GM21447 (cell line): ENCODE measurements around the gene NEAT1.

ENCODE experiments used
- ATAC-seq: cut with Tn5 transposase; IDR thresholded peaks from one replicate; pipeline ENCODE4 v1.9.1; 2021; ENCODE audit not compliant: unreplicated experiment

The NEAT1 gene

DNA sequence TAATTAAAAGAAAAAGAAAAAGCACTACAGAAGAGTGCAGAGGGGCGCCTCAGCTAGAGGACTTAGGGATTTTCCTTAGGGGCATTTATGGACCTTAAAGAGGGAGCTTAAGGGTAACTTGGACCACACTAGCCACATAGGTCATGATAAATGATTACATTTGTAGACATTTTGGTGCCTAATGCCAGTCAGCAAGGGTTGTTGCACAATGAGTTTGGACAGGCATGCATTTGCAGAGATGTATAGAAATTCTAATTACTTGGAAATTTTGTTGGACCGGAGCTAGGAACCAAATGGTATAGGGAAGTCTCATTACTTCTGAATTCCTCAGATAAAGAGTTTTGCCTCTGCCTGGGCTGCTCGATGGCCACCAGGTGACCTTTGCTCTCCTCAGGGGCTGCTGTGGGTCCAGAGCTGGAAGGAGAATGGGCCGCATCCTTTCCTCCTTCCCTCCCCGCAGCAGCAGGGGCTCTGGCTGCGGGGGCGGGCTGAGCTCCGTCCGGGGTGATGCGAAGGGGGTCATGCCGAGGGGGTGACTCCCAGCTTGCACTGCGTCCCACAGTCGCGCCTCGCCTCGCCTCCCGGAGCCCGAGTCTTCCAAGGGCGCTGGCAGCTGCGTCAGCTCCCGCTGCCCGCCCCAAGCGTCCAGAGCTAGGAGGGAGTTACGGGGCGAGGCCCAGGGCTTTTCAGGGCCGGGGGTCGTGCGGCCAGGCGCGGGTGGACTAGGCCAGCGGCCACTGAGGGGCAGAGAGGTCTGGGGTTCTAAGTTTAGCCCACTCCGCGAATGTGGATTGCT is 56.0 kb downstream of the NEAT1 start:
- ATAC-seq: no peak

DNA sequence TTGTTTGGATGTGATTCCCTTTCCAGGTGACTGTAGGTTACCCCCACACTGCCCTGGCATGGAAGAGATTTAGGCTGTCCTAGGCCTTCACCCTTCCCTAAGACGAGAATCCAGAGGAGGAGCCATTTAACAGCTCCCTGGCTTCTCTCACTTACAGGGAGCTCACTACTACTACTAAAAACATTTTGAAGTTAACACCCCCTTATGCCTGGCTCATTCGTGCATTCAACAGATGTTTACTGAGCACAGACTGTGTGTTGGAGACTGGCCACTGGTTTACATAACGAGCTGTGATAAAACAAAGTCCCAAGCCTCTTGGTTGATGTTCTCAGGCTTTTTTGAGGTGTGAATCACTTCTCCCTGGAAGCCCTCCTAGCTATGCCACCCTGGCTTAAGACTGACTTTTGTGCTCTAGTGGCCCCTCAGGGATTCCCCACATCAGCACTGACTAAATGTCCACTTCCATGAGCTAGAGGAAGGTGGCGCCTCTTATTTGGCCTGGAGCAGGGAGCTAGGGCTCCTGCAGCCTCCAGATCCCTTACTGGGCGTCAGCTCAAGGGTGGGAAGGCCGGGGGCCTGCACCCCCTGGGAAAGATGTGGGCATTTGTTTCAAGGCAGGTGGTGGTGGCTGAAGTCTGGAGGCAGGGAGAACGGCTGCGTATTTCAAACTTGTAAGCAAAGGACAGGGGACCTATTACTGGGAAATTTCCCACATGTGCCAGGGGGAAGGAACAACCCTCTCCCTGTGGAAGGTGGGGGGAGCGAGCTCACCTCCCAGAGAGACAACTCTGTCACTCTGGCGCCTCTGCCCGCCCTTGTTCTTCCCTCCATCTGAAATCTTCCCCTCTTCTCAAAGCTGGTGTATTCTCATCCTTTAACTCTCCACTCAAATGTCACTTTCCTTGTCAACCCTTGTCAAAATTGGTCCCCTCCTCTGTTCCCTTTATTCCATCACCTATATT is 56.9 kb downstream of the NEAT1 start:
- no peak for ATAC-seq

DNA sequence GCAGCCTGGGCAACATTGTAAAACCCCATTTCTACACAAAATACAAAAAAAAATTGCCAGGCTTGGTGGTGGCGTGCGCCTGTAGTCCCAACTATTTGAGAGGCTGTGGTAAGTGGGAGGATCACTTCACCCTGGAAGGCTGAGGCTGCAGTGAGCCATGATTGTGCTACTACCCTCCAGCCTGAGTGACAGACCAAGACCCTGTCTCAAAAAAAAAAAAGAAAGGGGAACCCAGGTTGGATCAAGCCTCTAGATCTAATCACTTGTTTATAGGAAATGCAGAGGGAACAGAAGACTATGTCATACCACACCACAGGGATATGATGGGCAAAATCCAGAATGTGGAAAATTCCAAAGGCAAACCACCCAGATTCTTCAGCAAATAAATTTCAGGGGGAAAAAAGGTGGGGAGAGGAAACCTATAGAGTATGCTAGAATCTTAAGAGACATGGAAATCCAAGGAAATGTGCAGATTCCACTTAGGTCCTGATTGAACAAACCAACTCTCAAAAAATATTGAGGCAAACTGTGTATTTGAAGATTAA is 59.8 kb downstream of the NEAT1 start:
- no peak for ATAC-seq

DNA sequence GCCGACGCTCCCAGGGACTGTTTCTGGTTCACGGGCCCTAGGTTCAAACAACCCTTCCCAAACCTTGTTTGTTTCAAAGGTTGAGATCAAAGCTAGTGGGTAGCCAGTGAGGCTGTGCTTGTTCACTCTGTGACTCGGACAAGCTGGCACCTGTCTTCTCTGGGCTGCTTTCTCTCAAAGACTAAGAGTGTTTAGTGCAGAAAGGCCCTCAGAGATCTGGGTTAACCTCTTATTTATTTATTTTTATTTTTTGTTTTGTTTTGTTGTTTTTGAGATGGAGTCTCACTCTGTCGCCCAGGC is 63.3 kb downstream of the NEAT1 start:
- no peak for ATAC-seq

DNA sequence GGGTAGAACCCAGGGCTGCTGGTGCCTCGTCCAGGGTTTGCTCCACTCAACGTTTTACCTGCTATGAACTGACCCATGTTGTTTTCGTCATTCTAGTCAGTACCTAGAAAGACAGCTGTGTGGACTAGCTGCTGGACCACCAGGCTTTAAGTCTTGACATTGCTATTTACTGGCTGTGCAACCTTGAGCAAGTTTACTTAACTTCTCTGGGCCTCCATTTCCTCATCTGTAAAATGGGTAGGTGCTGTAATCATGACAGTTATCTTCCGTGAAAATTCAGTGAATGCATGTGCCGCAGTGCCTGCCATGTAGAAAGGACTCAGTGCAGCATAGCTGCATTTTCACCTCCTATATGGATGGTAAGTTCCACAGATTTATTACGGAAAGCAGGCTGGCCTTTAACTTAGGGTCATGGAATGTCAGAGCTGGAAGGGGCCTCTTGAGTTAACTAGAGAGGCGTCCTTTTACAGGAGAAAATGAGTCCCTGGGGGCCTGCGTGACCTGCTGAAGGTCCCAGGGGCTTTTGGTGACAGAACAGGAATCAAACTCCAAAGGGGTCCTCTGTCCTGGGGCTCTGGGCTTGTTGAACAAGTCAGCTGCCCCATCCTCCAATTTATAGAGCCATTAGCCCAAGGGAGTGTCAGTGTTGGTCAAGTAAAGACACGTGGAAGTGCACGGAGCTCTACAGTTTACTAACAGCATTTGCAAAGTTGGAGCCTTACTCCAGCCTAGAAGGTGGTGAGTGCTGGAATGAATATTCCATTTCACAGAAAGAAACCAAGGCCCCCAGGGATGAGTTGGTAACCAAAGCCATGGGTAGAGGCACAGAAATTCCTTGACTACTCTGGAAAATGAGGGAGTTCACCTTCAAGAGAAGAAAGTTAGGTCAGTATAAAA is 64.2 kb downstream of the NEAT1 start:
- ATAC-seq: no peak

DNA sequence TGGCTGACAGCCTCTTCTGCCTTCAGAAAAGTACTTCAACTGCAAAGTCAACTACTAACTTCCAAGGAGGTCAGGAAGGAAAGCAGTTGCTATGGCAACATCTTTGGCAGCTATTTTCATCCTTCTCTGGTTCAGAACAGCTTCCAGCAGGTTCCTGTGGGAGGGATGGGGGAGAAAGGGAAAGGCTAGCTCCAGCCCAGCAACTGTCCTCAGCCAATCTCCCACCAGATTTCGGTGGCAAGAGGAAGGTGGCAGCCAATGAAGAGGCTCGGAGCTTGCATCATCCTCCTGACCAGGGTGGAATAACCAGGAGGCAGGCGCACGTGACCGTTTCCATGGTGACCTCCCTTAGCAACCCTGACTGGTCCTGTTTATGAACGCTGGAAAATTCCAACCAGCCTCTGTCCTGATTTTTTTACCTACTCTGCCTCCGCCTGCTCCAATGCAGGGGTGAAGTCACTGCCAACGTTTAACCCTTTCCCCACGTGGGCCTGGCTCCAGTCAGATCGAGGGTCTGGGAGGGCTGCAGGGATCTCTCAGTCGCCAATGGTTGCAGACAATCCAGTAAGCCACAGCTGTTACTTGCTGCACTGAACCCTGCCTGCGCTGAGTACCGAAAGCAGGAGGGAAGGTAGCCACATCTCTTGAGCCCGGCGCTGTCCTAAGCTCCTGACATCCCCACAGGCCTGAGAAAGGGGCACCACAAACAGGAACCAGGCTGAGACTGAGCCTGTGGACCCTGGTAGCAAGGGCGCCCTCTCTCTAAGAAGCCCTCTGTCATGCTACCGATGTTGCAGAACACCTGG is 65.1 kb downstream of the NEAT1 start:
- peak; percentile 41 for ATAC-seq

DNA sequence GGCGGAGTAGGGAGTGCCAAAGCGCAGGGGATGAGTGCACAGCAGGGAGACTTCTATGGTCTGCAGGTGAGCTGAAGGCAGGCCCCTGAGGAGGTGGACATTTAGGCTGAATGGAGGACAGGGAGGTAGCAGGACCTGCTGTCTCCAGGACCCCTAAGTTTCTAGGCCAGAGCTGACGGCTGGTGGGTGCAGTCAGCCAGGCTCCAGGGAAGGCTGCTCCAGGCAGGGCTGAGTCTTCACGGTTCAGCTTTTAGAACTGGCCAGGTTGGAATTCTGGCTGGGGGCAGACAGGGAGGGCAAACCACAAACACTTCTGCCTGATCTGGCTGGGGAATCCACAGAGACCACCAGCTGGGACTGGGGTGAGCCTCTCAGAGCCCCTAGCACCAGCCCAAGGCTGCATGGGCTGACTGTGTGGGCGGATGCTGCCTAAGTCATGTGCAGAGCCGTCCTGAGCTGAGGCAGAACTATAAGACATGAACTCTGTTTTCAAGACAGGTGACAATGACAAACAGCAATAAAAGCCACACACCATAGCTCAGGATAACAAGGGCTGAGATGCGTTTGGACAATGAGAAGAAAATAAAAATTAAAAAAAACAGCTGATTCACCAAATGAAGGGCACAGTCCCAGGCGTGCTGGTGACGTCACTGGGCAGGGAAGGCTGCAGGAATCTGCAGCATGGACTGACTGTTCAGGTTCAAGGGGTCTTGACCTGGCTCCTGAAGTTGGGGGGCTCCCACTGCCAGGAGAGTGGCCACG is 65.9 kb downstream of the NEAT1 start:
- no peak for ATAC-seq

DNA sequence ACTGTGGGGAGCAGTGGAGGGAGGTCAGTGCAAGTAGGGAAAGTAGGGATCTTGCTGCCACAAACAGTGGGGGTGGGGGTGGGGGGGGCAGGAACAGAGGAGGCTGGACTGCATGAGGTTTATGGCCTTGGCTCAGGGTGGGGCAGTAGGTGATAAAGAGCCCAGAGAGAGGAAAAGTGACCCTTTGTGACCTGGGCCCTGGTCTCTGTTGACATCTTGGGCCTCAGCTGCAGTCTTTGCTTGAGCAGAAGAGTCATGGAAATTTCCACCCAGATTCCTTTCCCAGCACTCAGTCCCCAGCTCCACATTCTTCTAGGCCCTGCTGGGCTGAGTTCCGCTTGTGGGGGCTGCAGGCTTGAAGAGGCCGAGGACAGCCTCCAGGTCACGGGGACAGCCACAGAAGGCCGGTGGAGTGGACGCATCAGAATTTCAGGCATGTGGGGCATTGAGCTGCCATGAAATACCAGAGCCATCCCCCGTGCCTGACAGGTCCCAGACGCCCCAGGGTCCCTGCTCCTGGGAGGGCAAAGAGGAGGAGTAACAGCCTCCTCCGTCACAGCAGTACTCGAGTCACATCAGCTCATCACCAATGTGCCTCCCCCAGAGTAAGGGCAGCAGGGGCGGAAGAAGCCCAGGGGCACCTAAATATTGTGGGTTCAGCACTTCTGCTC is 66.6 kb downstream of the NEAT1 start:
- ATAC-seq: no peak

DNA sequence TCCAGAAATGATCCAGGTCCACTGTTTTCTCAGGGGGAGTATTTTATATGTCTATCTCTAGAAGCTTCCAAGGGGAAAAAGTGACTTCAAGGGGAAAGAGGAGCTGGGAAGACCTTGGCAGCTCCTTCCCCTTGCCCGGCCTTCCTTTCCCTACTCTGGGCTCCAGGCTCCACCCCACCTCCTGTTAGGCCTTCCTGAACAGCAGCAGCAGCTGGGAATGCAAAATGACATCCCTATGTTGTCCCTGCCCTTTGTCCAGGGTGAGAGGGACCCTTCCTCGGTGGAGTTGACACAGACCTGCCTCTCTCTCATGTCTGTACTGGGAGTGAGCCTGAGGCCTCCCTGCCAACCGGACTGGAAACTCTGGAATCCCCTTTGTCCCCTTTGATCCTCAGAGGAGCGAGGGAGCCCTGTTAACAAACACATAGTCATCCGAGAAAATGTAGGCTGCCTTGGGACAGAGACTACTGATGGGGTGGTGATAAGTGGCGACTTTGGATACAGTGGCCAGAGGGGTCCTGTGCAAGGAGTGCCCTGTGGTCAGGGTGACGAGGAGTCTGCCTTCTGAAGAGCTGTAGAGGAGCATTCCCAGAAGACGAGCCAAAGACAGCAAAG is 67.2 kb downstream of the NEAT1 start:
- ATAC-seq: no peak

DNA sequence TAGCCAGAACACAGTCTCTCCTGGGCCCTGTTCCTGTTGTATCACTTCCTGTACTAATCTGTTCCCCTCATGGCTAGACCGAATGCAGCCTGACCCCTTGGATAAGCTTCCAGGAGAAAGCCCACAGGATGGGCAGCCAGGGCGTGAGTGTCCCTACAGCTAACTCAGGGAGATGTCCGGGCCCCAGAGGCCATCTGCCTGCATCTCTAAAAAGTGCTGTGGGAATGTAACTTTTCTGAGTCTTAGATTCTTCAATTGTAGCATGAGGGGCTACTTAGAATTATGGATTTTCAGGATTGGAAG is 68.5 kb downstream of the NEAT1 start:
- ATAC-seq: no peak

DNA sequence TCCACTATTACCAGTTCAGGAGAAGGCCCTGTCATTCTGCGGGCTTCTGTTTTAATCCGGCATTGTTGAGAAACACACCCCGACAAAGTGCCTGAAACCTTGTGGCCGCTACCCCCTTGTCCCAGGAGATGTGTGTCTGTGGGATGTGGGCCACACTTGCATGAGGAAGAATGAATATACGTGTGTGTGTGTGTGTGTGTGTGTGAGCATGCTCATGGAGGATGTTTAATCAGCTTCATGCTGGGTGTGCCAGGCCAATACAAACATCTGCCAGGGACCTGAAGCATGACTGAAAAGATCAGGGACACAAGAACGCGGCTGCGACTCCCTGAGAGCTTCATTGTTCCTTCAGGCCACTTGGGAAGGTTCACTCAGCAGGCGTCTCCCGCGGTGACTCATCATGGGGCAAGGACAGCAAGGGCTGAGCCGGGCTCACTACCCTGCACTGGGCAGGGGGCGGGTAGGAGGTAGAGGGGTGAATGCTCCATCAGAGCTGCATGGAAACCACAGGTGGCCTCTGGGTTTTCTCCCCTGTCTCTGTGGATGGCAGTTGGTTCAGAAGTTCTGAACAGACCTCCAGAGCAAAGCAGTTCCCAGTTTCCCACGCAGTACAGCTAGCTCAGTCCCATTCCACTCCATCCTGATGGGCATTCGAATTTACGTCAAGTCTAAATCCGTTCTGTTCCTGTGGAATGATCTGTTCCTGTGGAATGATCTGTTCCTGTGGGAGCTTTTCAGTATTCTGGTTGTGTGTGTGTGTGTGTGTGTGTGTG is 69.2 kb downstream of the NEAT1 start:
- ATAC-seq: no peak

DNA sequence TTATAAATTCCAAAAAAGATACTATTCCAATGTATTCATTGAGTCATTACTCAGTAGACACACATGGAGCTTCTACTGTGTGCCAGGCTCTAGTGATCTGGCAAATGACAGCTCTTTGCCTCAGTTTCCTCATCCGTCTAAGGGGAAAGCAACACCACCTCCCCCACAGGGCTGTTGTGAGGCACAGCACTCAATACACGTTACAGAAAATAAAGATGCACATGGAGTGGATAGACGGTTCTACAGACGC is 69.7 kb downstream of the NEAT1 start:
- no peak for ATAC-seq

DNA sequence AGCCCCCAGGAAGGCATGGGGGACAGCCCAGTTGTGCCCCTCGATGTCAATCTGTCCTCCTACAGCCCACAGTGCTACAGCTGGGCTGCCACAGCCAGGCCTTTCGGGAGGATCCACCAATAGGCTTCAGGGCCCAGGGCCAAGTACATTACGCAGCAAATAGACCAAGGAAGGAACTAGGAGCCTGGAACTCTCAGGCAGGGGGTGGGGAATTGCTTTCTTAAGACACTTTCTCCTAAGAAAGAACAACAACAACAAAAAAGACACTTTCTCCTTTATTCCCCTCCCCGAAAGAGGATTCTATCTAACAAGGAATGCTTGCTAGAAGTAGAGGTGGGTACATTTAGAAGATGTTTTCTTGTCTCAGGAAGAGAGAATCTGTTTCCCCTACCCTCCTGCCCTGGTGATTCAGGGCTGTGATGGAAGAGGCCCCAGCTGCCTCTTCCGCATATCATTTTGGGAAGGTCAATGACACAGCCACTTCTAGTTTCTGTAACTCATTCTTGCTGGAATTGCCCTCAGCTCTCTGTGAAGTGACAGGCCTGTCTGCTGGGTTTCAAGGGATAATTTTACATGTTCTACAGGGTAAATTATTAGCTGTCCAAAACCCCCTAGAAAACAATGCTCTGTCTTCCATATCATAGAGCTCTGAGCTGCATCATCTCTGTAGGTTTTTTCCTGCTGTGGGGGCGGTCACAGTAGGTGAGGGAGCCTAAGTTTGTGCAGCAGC is 70.2 kb downstream of the NEAT1 start:
- no peak for ATAC-seq

DNA sequence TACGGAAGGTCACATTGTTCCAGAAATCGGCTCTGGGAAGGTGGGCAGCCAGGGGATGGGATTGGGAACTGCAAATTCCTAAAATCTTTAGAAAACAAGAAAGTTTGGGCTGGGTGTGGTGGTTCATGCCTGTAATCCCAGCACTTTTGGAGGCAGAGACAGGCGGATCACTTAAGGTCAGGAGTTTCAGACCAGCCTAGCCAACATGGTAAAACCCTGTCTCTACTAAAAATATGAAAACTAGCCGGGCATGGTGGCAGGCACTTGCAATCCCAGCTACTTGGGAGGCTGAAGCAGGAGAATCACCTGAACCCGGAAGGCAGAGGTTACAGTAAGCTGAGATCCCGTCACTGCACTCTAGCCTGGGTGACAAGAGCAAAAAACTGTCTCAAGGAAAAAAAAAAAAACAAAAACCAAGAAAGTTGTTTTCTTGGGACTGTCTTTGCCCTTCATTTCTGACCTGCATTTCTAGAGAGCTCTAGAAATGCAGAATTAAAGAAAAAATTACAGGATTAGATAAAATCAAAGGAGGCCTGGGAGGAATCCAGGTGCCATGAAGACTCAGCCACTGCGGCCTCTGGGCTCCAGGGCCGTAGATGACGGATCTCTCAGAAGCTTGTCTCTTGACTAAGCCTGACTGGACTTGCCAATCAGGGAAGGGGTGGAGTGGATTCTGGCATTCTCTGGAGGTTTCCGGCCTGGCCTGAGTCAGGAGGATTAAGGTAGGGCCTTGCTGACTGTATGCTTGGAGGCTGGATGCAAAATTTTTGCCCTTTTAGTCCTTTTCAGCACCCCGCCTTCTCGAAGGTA is 71.0 kb downstream of the NEAT1 start:
- ATAC-seq: no peak
